ENCODE data around the gene MRPS7.
"Not testable (repeated sequence)": the region's sequence is repeated elsewhere in the genome, so short reads cannot be mapped to it uniquely, and the experiment has no call there.

The MRPS7 gene

GRCh38 chr17:75285123-75285522 lies 23.4 kb downstream of the MRPS7 start:
- no peak for TF ChIP-seq CTCF (IDR thresholded peaks at IDR 0.05; ENCODE audit: low read depth, low read length, missing control alignments)
- no peak for DNase-seq (ENCODE audit: extremely low read depth, low read depth)
- no peak overlapping the region for H3K4me3 ChIP-seq (replicated peaks; ENCODE audit: low read depth, low read length)

GRCh38 chr17:75287221-75287620 lies 25.5 kb downstream of the MRPS7 start:
- peak overlapping the region; percentile 94 for H3K4me3 ChIP-seq (replicated peaks; ENCODE audit: low read depth, low read length)
- TF ChIP-seq CTCF (IDR thresholded peaks at IDR 0.05; ENCODE audit: low read depth, low read length, missing control alignments), result no peak

GRCh38 chr17:75288359-75288758 lies 26.7 kb downstream of the MRPS7 start:
- H3K4me3 ChIP-seq (replicated peaks; ENCODE audit: low read depth, low read length), result peak overlapping the region; percentile 94
- DNase-seq (ENCODE audit: extremely low read depth, low read depth), result no peak
- TF ChIP-seq CTCF (IDR thresholded peaks at IDR 0.05; ENCODE audit: low read depth, low read length, missing control alignments), result no peak

More at GRCh38 chr17:75287221-75287620, 25.5 kb downstream of the MRPS7 start:
- DNase-seq (ENCODE audit: extremely low read depth, low read depth), result no peak

GRCh38 chr17:75288770-75289114 lies 27.1 kb downstream of the MRPS7 start:
- no peak for DNase-seq (ENCODE audit: extremely low read depth, low read depth)
- no peak for TF ChIP-seq CTCF (IDR thresholded peaks at IDR 0.05; ENCODE audit: low read depth, low read length, missing control alignments)
- H3K4me3 ChIP-seq (replicated peaks; ENCODE audit: low read depth, low read length), result peak overlapping the region; percentile 94

- H3K4me3 ChIP-seq (replicated peaks; ENCODE audit: low read depth, low read length), result peak within 1 kb of the TSS; percentile 94
- DNase-seq (ENCODE audit: extremely low read depth, low read depth), result peak; percentile 98
- TF ChIP-seq CTCF (IDR thresholded peaks at IDR 0.05; ENCODE audit: low read depth, low read length, missing control alignments), result no peak
These were observed 27.6 kb downstream of the MRPS7 start, which contains the start of gene SLC25A19 for GRCh38 chr17:75289115-75289831. Gene SLC25A19, minus strand, starts transcription at chr17:75289433. Its CDS starts 2,669 bp downstream, at chr17:75286764.

GRCh38 chr17:75289832-75290337 lies 28.2 kb downstream of the MRPS7 start:
- no peak for DNase-seq (ENCODE audit: extremely low read depth, low read depth)
- TF ChIP-seq CTCF (IDR thresholded peaks at IDR 0.05; ENCODE audit: low read depth, low read length, missing control alignments), result no peak

GRCh38 chr17:75292810-75293448 lies 31.2 kb downstream of the MRPS7 start:
- H3K4me3 ChIP-seq (replicated peaks; ENCODE audit: low read depth, low read length); DNase-seq (ENCODE audit: extremely low read depth, low read depth): not testable (repeated sequence)

More at GRCh38 chr17:75289832-75290337, 28.2 kb downstream of the MRPS7 start:
- H3K4me3 ChIP-seq (replicated peaks; ENCODE audit: low read depth, low read length), result peak overlapping the region; percentile 94
